Melanocyte of skin (primary cell): ENCODE measurements around the gene RPL18A. TPM values are rescaled to one million over a fixed set of nuclear protein-coding genes. Genes with fewer than 3 reads are reported as not detected.

ENCODE experiments used
- small RNA-seq, 2 donors: library from RNA; depleted of rRNA; stranded (forward); fragments of <200 nt; gene quantifications; one replicate each; pipeline ENCODE3, GENCODE V24; 2012
- total RNA-seq, 2 donors: library from RNA; depleted of rRNA; stranded (reverse); fragments of >200 nt; gene quantifications; 2 replicates each; pipeline ENCODE4 v1.2.3, GENCODE V29; 2012

The RPL18A gene
- total RNA-seq, result 100 to 1,000 TPM; 512 to 673 TPM

DNA sequence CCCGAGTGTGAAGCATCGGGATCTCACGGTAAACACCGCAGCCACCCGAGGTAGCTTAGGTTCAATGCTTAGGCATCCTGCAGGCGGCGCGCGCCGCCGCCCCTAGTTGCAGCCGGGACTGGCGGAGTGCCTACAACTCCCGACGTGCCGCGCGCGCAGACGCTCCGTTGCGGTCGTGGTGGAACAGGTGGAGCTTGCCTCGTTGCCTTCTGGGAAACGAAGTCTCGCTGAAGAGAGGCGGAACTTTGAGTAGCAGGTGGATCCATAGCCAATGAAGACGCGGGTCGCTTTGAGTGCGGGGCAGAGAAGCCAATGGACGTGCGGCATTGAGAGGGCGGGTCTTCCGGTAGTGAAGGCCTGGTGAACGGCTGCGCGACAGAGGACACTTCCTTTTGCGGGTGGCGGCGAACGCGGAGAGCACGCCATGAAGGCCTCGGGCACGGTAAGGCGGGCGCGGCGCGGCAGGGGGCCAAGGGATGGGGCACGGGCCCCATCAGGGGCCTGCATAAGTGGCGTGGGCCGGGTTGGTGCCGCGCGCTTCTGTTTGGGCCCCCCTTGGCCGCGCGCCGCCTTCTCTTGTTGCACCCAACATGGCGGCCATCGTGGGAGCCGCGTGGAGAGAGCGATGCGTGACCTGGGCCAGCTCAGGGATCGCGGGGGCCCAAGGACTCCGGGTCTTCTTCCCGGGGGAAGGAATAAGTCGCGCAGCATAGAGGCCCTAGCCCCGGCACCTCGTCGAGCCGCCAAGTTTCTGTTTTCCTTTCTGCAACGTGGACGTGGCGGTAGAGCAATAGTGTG, at the start of gene RPL18A:
Gene RPL18A (plus strand): TSS at position 378 of the 798 bp plus-strand sequence. CDS start 47 bp downstream, at position 425.

GRCh38 chr19:17821190-17821589, 38.5 kb upstream of the RPL18A start, which contains the start of gene INSL3:
INSL3 (minus strand) TSS chr19:17821519; CDS start chr19:17821506, 13 bp downstream.

GRCh38 chr19:17847538-17848366, 12.0 kb upstream of the RPL18A start, which contains the start of gene JAK3:
JAK3 (minus strand) TSS chr19:17847982; CDS start chr19:17844417, 3,565 bp downstream.

GRCh38 chr19:17871878-17872250, 12.2 kb downstream of the RPL18A start, which contains the start of gene SLC5A5:
SLC5A5 (plus strand) TSS chr19:17871945; CDS start chr19:17872320, 375 bp downstream.

Small RNAs within 50 kb of the gene (small RNA-seq; reads per million reads assigned to genes)
- 0 reads per million in 2 donors for gene SNORA68

Other genes with a start within 250 kb of the RPL18A start
- gene UNC13A, start 171.6 kb upstream of the RPL18A start, total RNA-seq, result under 1 TPM; under 0.01 to 0.34 TPM
- 10 to 100 TPM; 15.5 to 25.3 TPM for gene MAP1S, start 140.4 kb upstream of the RPL18A start, total RNA-seq
- gene FCHO1, start 108.4 kb upstream of the RPL18A start, total RNA-seq, result 1 to 10 TPM in 1 of 2 donors, under 1 TPM in 1; 1.00 to 1.4 TPM
- under 1 TPM in 1 of 2 donors, not detected in 1; under 0.01 TPM for gene B3GNT3, start 64.8 kb upstream of the RPL18A start, total RNA-seq
- gene INSL3, start 38.4 kb upstream of the RPL18A start, total RNA-seq, result under 1 TPM in 1 of 2 donors, not detected in 1; 0.34 TPM
- gene JAK3, start 11.9 kb upstream of the RPL18A start, total RNA-seq, result 1 to 10 TPM; 2.7 to 3.1 TPM
- not detected for gene SLC5A5, start 12.0 kb downstream of the RPL18A start, total RNA-seq
- gene CCDC124, start 73.1 kb downstream of the RPL18A start, total RNA-seq, result 10 to 100 TPM; 24.8 to 40.6 TPM
- under 1 TPM; under 0.01 to 0.33 TPM for gene KCNN1, start 107.2 kb downstream of the RPL18A start, total RNA-seq
- gene ARRDC2, start 148.3 kb downstream of the RPL18A start, total RNA-seq, result 1 to 10 TPM; 8.0 to 8.6 TPM
- 1 to 10 TPM in 1 of 2 donors, under 1 TPM in 1; 0.69 to 2.0 TPM for gene IL12RB1, start 227.0 kb downstream of the RPL18A start, total RNA-seq
- 1 to 10 TPM; 3.1 to 4.0 TPM for gene MAST3, start 237.9 kb downstream of the RPL18A start, total RNA-seq